NCI-H2029 (cell line): Measurements from ENCODE around the gene POU2AF1.

ENCODE experiments used
- DNase-seq: peaks from one replicate; lab custom pipeline; 2025; lab: John Stamatoyannopoulos, UW

The POU2AF1 gene

DNA sequence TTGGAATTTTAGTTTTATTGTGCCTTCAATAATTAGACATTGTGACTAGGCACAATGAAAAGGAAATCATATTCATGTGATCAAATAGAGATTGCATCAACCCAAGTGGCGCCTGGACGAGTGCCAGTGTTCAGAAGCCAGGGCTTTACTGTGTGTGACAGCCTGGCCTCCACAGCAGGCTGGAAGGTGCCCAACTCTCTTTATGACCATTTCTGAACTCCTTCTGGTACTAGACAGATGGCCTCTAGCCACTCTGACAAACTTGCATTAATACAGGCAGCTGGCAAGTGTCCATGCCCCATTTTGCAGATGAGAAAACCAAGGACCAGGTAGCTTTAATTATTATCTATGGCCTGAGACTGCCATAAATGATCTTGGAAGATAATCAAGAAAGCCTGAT lies 8.3 kb upstream of the POU2AF1 start:
- DNase-seq = peak; percentile 97

DNA sequence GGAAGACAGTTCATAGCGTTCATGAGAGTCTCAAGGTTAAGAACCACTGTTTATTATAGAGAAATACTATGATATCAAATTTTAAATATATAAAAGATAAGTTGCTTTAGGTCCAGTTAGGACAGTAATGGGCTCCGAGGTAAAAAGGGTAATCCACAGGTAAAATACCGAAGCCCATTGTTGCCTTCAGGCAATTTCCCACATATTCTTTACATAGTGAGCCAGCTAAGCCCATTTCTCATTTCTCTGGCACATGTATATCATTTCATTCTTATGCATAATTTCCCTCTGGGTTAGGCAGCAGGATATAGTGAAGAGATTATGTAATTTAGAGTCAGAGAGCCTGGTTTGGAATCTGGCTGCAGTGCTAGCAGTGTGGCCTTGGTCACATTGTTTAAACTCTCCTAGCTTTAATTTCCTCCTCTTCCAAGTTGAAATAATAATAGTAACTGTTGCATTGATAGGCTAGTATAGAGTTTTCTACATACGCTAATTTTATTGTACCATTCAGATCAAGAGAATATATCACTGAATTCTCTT lies 7.6 kb upstream of the POU2AF1 start:
- DNase-seq = no peak

DNA sequence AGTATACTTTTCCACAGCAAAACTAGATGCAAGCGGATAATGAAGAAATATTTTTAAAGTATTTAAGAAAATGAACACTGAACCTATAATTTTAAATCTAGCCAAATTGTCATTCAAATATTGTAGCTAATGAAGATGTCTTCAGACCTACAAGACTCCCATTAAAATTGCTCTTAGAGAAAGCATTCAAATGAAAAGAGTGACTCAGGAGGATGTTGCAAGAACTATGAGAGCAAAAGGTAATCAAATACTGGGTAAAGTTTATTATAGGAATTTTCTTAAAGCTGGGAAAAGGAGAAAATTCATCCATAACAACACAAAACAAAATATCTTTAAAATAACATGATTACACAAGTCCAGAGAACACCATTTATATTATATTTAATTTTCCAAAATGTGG lies 5.4 kb upstream of the POU2AF1 start:
- DNase-seq = no peak

DNA sequence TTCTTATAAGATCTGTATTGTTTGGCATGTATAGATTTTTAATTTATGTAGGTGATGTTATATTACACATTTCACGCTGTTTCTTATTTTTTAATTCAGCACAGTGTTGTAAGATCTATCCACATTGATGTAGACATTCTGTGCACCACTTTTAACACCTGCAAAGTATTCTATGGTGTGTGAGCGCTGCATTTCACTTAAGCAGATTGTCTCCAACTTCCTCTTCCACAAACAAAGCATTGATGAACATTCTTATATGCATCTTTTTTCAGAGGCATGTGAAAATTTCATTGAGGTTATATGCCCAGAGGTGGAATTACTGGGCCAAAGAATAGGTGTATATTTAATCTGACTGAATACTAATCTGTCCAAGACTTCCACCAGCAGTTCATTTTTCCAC lies 3.4 kb upstream of the POU2AF1 start:
- DNase-seq = no peak

DNA sequence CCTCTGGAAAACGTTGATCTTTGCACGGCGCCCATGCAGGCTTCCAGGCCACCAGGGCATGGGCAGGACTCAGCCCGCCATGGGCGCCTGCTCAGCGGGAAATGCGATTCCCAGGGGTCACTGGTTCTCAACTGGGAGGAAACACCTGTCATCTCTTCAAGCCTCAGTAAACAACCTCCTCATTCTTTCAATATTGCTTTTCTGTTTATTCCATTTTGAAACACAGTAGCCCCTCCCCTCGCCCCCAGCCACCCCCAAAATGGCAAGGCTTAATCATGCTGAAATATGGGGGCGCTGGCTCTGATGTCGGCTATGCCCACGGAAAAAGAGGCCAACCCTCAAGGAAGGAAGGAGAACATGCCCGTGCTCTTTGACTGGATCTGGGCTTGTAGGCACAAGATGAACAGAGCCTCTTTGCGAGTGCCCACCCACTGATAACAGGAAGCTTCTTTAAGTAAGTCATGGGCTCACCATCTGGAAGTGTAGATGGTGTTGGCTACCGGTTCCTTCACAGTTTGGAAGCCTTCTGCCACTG lies 594 bp upstream of the POU2AF1 start:
- DNase-seq = no peak

DNA sequence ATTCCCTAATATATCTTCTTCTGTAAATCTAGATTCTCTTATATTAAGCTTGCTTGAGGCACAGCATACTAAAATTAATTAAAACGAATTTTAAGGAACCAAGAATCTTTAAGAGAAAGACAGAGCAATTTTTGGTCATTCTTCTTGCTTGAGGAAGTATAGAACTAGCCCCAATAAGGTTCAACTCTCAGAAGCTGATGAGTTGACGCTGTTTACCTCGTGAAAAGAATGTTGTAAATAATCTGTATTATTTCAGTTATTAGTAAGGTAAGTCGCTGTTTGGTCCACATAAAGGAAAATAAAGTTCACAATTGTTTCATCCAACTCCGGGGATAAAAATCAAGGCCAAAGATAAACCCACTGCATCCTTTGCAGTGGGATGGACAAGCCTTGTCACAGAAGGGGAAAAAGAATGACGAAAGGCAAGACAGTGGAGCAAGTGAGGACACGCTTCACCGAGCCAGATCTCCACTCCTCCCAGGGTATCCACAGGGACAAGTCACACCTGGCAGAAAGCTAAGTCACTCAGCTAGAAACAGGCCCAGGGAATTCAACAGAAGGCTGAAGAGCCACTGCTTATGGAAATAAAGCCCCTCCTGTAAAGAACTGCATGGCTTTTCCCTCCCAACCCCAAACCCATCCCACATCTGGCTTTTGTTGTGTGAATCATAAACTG lies 752 bp downstream of the POU2AF1 start:
- DNase-seq = no peak

DNA sequence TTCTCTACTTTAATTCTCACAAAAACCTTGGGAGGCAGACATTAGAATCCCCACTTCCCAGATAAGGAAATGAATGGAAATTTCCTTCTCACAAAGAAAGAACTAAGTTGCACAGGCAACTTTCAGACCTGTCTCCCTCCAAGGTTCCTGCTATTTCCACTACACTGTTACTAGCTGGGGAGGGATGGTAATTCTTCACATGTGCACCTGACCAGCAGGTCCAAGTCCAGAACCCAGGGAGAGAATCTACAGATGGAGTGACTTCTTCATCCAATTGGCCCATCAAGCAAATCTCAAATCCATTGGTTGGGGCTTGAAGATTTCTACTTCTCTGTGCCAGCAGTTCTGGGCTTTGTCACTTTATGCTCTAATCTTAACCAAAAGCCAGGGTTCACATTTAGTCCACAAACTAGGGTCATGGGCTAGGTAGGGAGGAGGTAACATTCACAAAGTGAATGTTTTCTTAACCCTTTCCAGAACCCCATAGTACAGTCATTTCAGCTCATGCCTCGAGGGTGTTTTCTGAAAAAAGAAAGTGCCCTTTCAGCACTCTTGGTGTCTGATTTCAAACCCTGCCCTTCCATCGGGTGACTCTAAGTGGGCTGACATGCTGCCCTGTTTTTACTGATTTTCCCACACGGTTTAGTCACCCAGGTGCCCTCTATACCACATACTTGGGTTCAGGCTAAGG lies 2.7 kb downstream of the POU2AF1 start:
- no peak for DNase-seq

DNA sequence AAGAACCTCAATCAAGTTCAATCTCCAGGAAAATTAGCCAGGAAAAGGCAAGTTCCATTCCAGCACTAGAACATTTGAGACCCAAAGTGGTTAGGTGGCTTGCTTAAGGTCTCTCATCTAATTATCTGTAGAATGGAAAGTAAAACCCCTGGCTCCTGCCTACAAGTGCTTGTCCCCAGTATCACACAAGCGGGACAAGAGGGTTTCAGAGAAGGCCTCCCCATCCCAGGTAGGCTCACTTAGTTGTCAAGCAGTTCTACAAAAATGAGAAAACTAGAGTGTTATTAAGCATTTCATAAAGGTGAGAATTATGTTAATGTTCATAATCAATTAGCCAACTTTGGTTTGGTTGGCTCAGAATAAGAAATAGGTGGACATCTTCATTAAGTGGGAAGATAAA lies 5.5 kb downstream of the POU2AF1 start:
- DNase-seq = no peak

DNA sequence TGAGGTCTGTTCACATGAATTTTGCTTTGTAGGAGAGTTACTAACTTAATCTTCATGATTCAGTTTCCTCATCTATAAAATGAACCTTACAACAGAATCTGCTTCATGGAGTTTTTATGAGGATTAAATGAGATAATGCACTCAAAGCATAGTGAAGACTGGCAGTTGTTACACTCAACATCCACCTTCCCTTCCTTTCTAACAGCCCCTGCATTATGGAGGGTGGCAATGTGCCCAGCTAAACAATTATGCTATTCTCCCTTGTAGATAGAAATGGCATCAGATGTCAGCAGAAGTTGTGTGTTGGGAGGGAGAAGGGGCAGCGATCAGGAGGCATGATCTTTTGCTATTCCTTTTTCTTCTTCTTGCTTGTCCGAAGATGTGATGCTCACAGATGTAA lies 6.5 kb downstream of the POU2AF1 start:
- peak; percentile 80 for DNase-seq

DNA sequence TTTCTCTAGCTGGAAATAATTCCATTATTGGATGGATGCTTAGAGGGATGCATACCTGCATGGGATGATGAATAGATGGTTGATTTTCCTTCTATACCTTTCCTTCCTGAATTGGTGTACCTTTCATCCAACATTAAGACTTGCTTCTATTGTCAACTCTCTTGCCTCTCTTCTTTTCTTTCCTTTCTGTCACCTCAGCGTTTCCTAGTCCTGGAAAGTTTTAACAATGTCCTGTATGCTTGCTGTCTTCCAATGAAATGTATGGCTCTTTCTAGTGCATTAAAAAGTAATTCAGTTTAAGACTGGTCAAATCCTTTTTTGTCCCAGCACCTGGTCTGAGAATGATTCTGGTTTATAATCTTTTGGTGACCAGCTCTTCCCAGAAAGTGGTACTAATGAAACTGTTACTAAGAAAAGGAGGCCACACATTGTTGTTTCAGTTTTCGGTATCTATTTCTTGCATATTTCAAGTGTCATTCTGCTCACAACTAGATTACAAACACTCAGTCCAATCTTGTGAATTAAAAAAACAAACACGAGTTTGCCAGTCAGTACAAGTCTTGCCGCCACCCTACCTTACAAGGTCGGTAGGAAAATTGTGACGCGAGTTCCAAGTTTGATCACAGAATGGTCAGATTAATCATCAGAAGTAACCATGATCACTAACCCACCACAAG lies 8.0 kb downstream of the POU2AF1 start:
- DNase-seq = no peak

DNA sequence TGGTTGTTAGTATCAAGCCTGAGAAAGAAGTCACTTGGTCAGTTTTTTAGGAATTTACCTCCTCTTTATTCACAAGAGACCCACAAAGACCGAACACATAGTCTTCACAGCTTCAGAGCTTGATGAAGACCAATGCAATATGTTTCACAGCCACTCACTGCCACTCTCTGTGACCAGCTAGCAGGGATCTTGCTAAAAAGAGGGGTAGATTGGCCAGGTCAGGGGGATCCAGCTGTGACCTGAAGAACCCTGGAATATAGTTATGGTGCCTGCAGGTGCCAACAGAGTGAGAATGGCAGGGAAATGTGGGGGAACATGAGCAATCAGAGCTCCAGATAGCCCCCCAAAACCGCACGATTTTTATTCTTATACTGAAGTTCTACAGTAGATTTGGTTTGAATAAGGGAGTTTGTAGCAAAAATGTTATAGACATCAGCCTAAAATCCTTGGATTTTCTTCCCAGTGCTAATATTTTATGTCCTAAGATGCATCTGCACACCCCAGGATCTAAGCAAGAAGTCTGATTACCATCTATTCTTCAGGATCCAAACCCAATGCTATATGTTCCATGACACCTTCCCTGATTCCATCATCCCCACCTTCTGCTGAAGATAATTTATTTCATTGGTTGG lies 8.7 kb downstream of the POU2AF1 start:
- no peak for DNase-seq

DNA sequence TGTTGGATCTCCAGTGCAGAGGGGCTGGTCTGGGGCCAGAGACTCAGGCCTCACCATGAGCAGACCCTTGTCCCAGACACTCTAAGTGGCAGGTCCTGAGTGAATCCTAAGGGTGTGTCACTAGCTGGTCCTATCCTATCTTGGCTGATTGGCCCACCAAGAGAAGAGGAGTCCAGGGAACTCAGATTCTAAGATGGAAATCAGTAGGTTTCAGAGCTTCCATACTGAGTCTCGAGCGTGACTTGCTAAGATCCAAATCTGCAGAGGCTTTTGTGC lies 10.9 kb downstream of the POU2AF1 start:
- no peak for DNase-seq

DNA sequence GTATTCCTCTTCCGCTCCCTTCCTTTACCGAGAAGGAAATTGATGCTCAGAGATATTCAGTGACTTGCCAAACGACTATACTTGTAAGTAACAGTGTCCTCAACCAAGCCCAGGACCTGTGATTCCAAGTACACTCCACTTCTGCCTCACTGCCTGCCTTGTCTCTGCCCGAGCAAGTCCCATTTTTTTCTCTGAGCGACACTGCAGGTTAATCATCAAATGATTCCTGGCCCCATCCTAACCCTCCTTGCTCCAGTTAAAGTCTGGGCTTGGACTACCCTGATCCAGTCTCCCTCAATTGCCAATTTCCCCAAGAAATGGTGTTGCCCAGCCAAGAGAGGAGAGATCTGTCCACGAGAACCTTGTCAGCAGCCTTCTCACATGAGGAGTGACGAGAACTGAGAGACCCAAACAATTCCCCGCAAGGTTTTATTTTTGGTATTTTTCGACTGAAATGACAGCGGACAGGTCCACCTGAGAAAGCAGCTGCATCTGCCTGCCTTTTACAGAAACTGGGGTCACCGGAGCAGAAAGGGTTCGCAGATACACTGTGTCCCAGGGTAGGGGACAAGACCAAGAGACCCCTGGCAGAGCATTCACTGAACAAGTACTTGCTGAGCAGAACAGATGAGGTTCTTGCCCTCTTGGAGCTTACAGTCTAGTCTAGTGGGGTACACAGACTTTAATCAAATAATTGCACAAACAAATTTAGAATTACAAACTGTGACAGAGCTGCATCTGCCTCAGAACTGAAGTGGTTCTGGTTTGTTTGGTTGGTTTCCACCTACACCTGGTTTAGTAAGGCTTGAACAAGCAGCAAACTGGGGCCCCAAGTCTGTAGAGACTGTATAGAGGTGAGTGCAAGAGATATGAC lies 11.4 kb downstream of the POU2AF1 start:
- no peak for DNase-seq

DNA sequence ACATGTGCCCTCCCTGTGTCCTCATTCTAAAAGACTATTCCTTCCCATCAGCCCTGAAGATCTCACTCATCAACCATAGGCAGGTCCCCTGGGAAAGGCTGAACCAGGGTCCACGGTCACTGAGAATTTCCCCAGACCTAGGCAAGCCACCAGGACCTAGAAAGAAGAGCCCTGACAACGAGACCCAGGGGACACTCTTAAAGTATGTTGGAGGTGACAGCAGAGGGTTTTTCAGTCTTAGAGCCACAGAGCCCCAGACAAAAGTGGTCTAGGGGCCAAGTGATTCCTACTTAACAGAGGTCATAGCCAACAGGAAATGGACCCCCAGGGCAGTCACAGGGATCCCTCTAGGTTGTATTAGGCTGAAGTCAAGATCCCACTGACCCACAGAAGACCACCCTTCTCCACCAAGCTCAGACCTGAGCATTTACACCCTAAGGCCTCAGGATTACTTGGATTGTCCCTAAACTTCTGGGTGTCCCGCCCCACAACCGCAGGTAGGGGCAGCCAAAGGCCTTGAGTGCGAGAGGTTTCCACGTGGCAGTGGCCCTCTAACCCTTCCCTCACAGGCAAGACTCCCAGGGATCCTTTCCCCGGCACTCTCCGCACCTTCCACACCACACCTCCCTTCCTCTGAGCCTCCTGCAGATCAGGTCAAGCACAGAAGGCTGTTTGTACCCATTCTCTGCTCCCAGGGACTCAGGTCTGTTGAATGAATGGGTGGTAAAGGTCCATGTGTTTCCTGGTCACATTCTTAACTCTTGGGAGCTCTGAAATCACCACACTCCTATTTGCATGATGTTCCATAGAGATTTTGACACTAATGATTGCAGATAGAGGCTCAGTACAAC lies 12.3 kb downstream of the POU2AF1 start:
- no peak for DNase-seq

DNA sequence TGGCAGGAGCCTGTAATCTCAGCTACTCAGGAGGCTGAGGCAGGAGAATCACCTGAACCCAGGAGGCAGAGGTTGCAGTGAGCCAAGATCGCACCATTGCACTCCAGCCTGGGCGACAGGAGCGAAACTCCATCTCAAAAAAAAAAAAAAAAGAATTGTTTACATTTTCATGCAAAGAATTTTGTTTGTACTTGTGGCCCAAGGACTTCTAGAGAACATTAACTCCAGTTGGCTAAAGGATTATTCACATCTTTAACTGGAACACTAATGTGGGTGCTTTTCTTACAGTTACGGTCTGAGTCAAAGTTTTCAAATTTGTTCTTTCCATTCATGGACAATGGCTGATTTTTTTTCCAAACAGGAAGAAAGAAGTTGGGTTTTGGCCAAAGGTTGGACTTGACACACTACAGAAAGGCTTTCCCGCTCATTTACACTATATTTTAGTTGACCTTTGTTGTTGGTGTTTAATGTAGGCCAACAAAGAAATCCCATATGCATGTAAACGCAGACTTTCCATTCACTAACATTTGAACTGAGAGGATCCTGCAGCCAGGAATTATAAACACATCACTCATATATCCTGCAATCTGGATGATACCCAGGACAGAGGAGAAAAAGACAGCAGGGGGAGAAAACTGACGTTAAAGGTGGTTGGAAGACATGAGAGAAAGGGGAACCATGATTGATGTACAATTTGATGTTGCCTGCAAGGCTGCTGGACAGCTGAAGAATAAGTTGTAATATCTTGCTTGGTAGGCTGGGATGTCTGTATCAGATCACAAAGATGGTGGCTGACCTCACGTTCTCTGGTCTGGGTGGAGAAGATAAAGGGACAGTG lies 13.1 kb downstream of the POU2AF1 start:
- no peak for DNase-seq

DNA sequence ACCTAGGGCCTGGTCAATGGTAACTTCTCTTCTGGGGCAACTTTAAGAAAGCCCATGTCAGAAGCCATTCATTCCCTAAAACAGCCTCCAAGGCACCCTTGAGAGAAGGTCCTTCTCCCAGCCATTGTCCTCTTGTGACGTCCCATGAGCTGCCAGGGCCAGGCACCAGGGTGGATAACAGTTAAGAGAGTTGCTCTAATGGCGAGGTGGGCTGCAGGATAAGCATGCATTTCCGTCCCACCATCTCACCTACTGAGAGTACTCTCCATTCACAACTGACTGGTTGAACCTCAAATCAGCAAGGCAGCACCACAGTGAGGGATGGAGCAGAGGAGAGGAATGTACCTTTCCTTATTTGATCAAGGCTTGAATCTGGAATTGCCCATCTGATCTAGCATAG lies 14.6 kb downstream of the POU2AF1 start:
- DNase-seq = no peak

DNA sequence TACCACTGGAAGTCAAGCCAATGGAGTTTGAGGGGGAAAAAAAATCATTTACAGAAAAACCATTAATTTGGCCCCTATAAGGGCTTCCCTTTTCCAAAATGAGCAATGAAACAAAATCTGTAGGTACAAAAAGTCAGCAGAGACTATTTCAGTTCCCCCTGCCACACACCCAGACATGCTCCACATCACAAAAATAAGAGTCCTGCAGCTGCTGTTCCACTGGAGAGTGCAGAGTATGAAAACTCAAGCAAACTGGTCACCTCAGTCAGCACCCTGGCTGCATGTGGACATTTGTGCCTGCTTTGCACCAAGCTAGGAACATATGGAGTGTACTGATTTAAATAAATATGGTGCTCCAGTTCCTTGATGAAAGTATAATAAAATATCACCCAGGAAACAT lies 15.1 kb downstream of the POU2AF1 start:
- no peak for DNase-seq

DNA sequence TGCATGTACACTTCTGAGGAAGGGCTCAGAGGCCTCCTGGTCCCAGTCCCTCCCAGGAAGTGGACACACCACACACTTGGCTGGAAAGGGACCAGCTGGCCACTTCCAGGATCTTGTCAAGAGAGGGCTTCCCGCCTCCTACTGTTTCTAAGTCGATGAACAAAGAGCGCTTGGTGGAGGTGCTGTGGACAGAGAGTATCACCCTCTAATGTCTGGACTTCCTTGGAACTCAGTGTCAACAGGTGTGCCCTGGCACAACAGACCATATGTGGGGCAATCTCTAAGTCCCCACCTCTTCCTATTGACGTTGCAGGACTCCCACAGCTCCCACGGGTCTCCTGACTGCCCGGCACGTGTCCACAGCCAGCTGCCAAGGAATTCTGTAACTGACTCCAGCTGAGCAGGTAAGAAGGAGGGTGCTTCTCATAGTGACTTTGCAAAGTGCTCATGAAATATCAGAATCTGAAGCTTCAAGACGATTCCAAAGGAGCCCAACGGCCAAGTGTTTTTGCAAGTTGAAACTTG lies 16.1 kb downstream of the POU2AF1 start:
- no peak for DNase-seq

DNA sequence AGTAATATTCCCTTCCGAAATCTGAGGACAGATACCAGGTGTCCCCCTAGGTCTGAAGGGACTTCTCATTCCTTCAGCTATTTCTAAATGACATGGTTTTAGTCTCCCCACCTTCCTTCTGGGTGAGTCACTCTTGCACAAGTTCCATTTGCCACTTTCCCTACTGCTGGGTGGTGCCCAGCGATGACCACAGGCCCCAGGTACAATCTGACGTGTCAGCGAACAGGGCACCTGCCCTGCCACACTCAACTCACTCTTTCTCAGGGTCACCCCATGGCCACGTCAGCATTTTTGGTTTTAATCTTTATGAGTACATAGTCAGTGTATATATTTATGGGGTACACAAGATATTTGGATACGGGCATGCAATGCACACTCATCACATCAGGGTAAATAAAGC lies 17.2 kb downstream of the POU2AF1 start:
- DNase-seq = no peak
